Coronary artery (tissue), 2 donors: ENCODE measurements around the gene DNAJB6.

Experiments
- DNase-seq: peaks from one replicate; pipeline ENCODE4 v3.0.0-alpha.2; 2017; ENCODE audit warnings: low spot score
- H3K27ac ChIP-seq, 2 donors: fragments of 200-600 bp; sonication (generic); one replicate each; pipeline ENCODE4 v1.5.1; 2016 to 2019
- H3K4me3 ChIP-seq: fragments of 200-600 bp; sonication (generic); 2 replicates; pipeline ENCODE4 v1.5.1; 2016; ENCODE audit warnings: mild to moderate bottlenecking, moderate library complexity
- TF ChIP-seq, protein P1 (sequence below): fragments of 200-600 bp; sonication (generic); IDR thresholded peaks from one replicate; pipeline ENCODE4 v1.5.1; 2019; ENCODE audit warnings: antibody characterized with exemption

DNAJB6 gene

DNA sequence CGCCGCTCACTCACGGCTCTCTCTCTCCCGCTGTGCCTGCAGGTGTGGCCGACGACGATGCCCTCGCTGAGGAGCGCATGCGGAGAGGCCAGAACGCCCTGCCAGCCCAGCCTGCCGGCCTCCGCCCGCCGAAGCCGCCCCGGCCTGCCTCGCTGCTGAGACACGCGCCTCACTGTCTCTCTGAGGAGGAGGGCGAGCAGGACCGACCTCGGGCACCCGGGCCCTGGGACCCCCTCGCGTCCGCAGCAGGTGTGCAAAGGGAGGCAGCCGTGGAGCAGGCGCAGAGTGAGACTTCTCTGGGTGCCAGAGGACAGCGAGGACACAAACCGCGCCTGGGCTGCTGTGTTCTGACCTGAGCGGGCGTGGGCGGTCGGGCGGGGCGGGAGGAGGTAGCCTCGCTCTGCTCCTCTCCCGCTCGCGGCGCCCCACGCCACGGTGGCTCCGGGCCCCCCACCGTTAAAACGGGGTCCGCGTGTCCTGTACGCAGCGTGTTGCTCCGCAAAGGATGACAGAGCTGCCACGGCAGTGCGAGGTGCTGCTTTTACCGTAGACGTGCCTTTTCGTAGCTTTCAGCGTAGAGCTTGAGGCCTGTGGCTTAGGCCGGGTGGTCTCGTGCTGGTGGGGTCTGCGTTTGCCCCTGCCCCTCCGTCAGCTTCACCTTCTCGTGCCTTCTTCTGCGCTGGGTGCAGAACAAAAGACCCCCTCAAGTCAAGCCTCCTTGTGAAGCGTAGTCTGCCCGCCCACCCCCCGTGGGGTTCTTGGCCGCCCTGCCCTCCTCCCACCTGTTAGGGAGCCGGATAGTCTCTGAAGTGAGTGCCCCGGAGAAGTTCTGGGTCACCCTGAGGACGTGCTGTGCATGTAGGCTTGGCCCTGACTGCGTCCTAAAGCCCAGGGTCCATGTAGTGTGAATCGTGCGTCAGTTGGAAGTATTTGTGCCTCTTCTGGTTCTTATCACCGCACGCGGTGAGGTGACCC, 73.2 kb downstream of the DNAJB6 start:
- TF ChIP-seq, protein P1, sequence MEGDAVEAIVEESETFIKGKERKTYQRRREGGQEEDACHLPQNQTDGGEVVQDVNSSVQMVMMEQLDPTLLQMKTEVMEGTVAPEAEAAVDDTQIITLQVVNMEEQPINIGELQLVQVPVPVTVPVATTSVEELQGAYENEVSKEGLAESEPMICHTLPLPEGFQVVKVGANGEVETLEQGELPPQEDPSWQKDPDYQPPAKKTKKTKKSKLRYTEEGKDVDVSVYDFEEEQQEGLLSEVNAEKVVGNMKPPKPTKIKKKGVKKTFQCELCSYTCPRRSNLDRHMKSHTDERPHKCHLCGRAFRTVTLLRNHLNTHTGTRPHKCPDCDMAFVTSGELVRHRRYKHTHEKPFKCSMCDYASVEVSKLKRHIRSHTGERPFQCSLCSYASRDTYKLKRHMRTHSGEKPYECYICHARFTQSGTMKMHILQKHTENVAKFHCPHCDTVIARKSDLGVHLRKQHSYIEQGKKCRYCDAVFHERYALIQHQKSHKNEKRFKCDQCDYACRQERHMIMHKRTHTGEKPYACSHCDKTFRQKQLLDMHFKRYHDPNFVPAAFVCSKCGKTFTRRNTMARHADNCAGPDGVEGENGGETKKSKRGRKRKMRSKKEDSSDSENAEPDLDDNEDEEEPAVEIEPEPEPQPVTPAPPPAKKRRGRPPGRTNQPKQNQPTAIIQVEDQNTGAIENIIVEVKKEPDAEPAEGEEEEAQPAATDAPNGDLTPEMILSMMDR: no peak
- H3K27ac ChIP-seq: no peak overlapping the region
- no peak for DNase-seq
- no peak overlapping the region for H3K4me3 ChIP-seq

- H3K27ac ChIP-seq: no peak overlapping the region
- TF ChIP-seq, protein P1: no peak
- no peak overlapping the region for H3K4me3 ChIP-seq
- DNase-seq: no peak
These were observed 74.2 kb downstream of the DNAJB6 start for GRCh38 chr7:157410831-157411556.

DNA sequence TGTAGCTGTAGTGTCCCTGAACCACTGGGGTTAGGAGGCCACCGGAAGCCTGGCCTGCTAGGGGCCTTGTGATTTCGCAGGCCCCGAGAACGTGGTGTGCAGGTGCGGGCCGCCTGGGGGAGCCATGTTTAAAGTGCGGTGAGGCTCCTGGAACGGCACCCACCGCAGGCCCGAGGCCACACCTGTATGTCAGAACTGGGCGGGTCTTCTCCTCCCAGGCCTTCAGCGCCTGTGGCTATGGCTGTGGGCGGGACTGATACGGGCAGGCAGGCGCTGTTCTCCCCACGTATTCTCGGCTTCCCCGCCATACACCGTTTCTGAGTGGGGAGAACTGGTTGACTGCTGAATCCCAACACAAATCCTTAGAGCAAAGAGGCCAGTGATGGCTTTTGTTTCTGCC, 74.8 kb downstream of the DNAJB6 start:
- no peak for DNase-seq

DNA sequence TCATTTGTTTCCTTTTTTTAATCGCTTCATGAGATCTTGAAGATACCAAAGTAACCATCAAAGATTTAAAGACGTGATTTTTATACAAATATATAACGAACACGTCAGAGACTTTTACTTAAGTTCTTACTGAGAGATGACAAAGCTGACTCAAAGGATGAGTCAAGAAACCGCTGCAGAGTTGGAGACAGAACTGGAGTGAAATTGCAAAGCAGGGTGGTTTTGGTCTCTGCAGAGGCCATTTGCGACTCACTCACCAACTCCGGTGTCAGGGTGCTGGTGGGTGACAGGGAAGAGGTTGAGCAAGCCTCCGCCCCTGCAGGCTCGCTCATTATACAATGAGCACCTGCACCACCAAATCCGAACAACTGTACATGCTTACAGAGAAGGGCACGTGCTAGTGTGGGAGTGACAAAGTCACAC, 75.2 kb downstream of the DNAJB6 start:
- no peak for DNase-seq
- TF ChIP-seq, protein P1: no peak
- no peak overlapping the region for H3K4me3 ChIP-seq
- H3K27ac ChIP-seq: no peak overlapping the region

More for the DNA sequence above, 74.8 kb downstream of the DNAJB6 start:
- H3K27ac ChIP-seq: no peak overlapping the region
- TF ChIP-seq, protein P1: no peak
- H3K4me3 ChIP-seq: no peak overlapping the region

DNA sequence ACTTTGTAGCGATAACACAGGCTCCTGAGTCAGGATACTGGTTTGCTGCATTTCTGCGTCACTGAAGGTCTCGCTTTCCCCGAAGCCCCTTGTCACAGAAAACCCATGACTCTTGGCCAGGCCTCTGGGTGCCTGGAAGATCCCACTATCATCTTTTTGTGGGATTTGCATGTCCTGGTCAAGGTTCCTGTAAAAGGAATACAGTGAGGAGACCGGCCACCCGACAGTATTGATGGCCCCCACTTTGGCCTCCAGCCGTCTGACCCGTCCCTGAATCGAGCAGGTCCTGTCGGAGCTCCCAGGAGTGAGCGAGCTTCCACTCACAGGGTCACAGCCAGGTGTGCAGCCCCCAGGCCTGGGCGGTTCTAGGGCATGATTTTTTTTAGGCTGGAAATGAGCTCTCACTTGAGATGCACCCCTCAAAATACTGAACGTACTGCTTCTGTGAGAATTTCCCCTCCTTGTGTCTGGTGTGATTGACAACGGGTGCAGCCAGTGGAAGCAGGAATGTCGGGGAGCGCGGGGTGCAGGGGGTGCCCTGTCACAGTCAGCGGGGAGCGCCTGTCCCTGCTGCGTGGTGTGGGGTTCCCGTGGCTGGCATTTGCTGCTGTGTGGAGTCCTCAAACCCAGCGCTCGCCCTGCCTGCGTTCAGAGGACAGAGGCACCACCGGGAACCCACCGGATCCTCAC, 75.8 kb downstream of the DNAJB6 start:
- TF ChIP-seq, protein P1: no peak
- H3K27ac ChIP-seq: no peak overlapping the region
- no peak for DNase-seq
- H3K4me3 ChIP-seq: no peak overlapping the region

DNA sequence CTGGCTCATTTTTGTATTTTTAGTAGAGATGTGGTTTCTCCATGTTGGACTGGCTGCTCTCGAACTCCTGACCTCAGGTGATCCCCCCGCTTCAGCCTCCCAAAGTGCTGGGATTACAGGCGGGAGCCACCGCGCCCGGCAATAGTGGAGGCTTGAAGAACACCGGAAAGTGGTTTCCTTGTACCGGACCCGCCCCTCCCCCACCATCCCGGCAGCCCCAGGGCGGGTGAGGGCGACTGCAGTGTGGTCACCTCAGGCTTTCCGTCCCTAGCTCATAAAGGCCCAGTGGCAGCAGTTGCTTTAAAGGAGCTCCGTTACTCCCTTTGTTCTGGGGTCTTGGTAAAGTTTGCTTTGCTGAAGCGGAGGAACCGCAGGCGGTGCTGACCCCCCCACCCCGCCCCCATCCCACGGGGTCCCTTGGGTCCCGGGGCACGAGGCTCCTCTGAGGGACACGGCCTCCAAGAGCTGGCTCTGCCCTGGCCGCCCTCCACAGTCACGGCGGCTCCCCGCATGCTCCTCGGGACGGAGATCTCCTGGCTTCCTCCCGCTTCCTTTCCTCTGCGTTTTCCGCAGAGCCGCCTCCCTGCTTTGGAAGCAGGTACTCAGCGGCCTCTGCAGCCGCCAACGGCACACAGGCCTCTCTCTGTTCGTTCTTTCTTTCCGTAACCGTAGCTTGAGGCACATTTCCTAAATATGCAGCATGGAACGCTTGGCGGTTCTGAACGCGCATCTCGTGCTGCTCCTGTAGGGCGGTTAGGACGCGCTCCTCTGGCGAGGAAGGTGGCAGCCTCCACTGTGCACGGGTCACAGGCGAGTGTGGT, 77.3 kb downstream of the DNAJB6 start:
- TF ChIP-seq, protein P1: no peak
- DNase-seq: no peak
- no peak overlapping the region for H3K27ac ChIP-seq
- no peak overlapping the region for H3K4me3 ChIP-seq
